GM21717 (cell line): ENCODE measurements around the gene RPL31.

Experiments used
- ATAC-seq: cut with Tn5 transposase; IDR thresholded peaks from one replicate; pipeline ENCODE4 v1.9.1; 2021; ENCODE audit warnings: mild to moderate bottlenecking, moderate library complexity; ENCODE audit not compliant: unreplicated experiment

The RPL31 gene

GRCh38 chr2:101001691-101002561 is at the start of gene RPL31:
TSS of gene RPL31 (plus strand) at chr2:101002289. CDS start at chr2:101002702, 413 bp downstream.
- ATAC-seq, result peak; percentile 98

DNA sequence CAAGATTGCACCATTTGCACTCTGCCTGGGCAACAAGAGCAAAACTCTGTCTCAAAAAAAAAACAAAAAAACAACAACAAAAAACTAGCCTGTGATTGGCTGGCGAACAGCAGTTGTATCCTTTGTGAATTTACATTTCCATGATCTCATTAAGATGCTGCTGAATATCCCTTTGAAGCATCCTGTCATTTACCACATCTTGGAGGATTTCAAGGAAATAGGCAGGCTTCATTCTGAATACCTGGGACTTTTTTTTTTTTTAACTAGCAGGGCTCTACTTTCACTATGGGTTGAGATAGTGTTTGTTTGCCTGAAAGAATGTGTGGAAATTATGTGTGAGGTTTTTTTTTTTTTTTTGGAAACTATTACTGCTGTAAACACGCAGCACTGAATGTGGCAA is 49.6 kb upstream of the RPL31 start:
- ATAC-seq, result no peak

DNA sequence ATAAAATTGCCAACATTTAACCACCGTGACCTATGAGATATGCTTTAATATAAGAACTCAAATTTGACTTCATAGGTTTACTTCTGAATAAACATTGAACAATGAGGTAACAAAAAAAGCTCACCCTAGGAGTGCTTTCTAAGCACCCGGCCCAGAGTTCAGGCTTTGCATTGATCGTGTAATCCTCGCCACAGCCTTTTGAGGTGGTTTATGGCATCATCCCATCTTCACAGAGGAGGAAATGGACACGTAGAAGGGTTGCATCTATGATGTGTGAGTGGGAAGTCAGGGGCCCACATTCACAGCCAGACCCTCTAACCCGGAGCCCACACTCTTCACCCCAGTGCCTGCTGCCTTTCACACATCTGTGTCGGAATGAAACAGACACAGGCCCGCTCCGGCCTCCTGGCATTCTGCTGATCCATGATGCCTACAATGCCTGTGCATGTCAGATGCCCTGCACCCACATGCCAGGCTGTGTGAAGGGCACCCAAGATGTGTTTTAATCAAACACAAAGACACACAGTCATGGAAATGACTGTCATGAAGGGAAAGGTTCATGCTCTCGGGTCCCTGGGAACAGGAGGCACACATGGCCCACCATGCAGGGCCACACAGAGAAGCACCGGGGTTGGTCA is 48.6 kb upstream of the RPL31 start:
- ATAC-seq, result no peak

DNA sequence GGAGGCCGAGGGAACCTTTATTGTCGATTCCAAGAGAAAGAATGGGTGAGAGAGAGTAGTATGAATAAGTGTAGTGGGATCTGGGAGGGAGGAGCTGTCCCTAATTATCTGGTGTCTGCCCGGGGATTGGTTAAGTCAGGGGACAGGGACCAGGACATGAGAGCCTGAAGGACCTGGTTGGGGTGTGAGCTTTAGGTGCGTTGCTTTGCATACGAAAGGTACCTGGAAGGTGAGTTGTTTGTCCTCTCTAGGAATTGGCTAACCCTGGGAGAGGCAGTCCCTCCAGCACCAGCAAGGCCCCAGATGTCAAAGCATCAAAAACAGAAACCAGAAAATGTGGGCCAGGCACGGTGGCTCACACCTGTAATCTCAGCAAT is 48.1 kb upstream of the RPL31 start:
- no peak for ATAC-seq

GRCh38 chr2:100955226-100955625 is 46.9 kb upstream of the RPL31 start:
- ATAC-seq, result no peak

DNA sequence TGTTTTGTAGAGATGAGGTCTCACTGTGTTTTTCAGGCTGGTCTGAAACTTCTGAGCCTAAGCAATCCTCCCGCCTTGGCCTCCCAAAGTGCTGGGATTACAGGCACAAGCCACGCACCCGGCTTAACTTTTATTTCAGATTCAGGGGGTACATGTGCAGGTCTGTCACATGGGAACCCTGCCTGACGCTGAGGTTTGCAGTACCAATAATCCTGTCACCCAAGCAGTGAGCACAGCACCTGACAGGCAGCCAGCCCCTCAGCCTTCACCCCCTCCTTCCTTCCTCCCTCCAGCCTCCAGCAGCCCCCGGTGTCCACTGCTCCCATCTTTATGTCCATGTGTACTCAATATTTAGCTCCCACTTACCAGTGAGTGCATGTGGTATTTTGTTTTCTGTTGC is 46.0 kb upstream of the RPL31 start:
- no peak for ATAC-seq

- no peak for ATAC-seq
Observed at GRCh38 chr2:100957996-100958653, 44.0 kb upstream of the RPL31 start.

DNA sequence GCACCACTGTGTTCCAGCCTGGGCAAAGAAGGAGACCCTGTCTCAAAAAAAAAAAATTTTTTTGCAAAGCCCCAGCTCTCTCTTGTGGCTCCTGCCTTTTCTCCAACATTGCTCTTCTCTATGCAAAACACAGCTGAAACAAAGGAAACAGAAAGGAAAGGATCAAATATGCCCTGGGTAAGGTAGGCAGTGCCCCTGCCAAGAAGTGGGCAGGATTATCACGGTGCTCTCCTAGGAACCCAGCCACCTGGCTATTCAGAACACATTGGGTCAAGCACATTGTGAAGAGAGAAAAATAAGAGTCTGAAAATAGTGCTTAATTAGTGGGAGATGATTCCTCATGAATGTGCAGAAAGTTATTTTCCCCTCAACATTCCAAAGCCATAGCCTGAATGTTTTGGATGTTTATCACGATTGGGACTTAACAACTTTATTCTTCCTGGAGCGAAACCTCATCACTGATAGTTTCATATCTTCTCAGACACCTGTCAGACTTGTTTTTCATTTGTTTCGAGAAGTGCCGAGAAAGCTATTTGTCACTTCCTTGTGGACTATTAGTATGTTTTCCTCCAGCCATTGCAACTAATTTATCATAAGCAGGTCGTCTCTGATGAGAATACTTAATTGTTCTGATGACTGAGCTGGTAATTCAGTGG is 42.7 kb upstream of the RPL31 start:
- ATAC-seq, result no peak

DNA sequence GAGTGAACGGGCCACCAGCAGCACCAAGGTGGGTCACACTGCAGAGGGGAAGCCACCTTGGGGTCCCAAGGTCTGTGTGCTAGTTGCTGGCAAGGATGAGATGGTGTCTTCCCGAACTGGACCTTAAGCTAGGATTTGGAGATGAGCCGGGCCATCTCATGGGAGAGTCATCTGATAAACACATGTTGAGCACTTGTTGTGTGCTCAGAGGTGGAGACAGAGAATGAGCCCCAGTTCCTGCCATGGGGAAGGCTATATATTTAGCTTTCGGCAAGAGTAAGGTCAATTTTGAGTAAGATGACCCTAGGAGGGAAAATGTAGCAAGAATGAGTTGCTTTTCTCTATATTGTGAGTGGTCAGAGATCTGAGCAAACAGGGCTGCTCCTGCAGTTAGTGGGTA is 41.4 kb upstream of the RPL31 start:
- no peak for ATAC-seq

DNA sequence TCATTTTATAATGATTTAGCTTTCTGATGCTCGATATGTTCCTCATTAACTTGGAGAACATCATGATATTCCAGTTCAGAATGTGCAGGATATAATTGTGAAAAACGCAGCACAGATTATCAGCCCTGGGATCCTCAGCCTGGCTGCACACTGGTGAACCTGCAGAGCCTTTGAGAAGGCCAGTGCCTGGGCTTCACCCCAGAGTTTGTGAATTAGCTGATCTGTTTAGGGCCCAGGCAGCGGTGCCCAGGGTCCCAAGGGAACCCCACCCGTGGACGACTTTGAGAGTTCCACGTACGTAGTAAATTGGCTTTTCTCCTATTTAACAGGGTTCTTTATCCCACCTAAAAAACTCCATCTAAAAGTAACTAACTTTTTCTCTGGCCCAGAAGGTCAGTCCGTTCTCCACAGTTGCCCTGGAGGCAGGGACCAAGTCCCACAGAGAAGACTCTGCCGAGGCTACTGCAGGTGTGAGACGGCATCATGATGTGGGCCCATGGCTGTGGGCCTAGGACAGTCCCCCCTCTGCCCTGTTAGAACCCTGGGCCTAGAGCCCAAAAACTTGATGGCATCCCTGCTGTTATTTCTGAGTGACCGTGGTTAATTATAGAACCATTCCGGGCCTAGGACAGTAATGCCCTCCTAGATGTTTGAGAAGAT is 39.6 kb upstream of the RPL31 start:
- ATAC-seq, result no peak

DNA sequence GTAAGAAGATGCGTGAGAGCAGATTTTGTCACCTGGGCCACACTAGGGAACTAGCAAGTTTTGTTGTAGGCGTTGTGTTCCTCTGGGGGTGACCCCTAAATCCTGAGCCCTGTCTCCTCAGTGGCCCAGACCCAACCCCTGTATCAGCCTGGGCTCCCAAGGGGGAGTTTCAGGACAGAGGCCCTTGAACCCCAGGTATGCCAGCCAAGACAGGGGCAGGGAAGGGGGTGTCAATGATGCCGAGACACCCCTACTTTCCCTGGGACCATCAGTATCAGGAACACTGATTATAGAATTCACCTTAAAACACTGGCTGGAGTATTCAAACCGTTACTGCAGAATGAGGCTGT is 39.1 kb upstream of the RPL31 start:
- ATAC-seq, result no peak

DNA sequence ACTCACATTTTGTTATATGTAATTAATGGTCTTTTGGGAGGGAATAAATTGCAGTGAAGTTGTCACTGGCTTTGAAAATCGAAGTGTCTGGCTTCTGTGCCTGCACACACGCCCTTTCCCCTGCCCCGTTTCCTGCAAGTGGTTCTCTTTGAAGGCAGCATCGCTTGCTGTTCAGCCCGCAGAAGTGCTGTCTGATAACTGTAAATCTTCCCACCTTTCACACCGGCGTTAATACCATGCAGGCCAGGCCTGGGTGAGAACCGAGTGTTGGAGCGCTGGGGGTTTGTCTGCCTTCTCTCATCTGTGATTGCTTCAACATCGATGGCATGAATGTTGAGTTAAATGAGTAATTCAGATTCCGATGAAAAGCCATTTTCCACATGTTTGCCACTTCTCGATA is 37.9 kb upstream of the RPL31 start:
- no peak for ATAC-seq

GRCh38 chr2:100964681-100965169 is 37.4 kb upstream of the RPL31 start:
- no peak for ATAC-seq

DNA sequence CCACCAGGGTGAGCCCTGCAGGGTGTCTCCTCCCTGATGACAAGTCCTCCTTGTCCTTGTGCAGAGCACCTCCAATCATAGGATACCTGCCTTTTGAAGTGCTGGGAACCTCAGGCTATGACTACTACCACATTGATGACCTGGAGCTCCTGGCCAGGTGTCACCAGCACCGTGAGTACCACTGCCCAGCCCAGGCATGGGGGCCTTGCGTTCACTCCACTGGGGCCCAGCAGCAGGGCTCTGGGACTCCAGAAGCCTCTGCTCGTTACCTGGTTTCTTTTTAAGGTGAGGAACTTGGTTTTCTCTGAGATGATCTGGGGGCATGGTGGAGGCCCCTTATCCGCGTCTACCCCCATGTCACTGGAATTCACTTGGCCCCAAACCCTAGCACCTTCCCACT is 36.5 kb upstream of the RPL31 start:
- ATAC-seq, result no peak

DNA sequence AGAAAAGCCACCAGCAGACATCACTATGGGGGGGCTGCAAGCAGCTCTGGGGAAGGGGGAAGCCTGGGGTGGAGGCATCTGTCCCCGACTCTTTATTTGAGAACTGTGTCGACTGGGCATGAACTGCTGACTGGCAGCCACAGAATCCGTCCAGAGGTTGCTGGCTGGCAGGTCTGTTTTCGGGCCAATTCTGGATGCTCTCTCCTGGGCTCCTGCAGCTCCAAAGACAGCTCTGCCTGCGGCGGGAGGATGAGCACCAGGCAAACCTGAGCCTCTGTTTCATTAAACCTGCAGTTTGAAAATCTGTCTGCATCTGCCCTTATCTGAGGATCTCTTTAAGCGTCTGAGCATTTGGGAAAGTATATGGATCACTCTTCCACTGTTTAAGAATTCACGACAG is 34.4 kb upstream of the RPL31 start:
- ATAC-seq, result no peak

- ATAC-seq, result no peak
Observed at GRCh38 chr2:100968146-100969145, 33.6 kb upstream of the RPL31 start.

GRCh38 chr2:100969998-100970397 is 32.1 kb upstream of the RPL31 start:
- ATAC-seq, result no peak

- no peak for ATAC-seq
Observed at GRCh38 chr2:100971221-100971620, 30.9 kb upstream of the RPL31 start.

- ATAC-seq, result no peak
Observed at GRCh38 chr2:100972452-100972851, 29.6 kb upstream of the RPL31 start.
